Lung (tissue), 12 donors: ENCODE results near the gene B4GALT6. TPM values are rescaled to one million over a fixed set of nuclear protein-coding genes. Genes with fewer than 3 reads are reported as not detected.

ENCODE experiments used
- ATAC-seq: fragments of 200-7000 bp; cut with Tn5 transposase; one replicate; pipeline ENCODE4 v1.9.1; 2020; ENCODE audit warnings: moderate number of reproducible peaks; ENCODE audit not compliant: insufficient read depth, low FRiP score
- DNase-seq, 3 donors: peaks; one replicate each; pipeline ENCODE4 v3.0.0-alpha.2; 2013 to 2017
- H3K27ac ChIP-seq, 2 donors: one replicate each; pipeline ENCODE4 v1.5.1; 2013; ENCODE audit warnings: mild to moderate bottlenecking in 2 of 2, moderate library complexity in 2 of 2, control low read depth in 1 of 2, inconsistent platforms in 1 of 2, low read depth in 1 of 2, low read length in 1 of 2
- H3K27me3 ChIP-seq, 3 donors: one replicate each; pipeline ENCODE4 v1.5.1; 2013; ENCODE audit warnings: low read length in 2 of 3; ENCODE audit not compliant: control insufficient read depth in 3 of 3, insufficient read depth in 3 of 3
- H3K36me3 ChIP-seq, 4 donors: one replicate each; pipeline ENCODE4 v1.5.1; 2013; ENCODE audit warnings: low read length in 4 of 4, mild to moderate bottlenecking in 1 of 4, moderate library complexity in 1 of 4; ENCODE audit not compliant: control insufficient read depth in 4 of 4, insufficient read depth in 4 of 4
- H3K4me1 ChIP-seq, 5 donors: one replicate each; pipeline ENCODE4 v1.5.1; 2013; ENCODE audit warnings: low read length in 5 of 5, mild to moderate bottlenecking in 2 of 5, moderate library complexity in 1 of 5; ENCODE audit not compliant: control insufficient read depth in 5 of 5, insufficient read depth in 5 of 5
- H3K4me3 ChIP-seq: one replicate; pipeline ENCODE4 v1.5.1; 2013; ENCODE audit warnings: mild to moderate bottlenecking, control low read depth, moderate library complexity
- H3K9ac ChIP-seq, 2 donors: one replicate each; pipeline ENCODE4 v1.5.1; 2013; ENCODE audit warnings: low read length in 2 of 2, control low read depth in 1 of 2; ENCODE audit not compliant: insufficient read depth in 1 of 2
- H3K9me3 ChIP-seq, 4 donors: one replicate each; pipeline ENCODE4 v1.5.1; 2013; ENCODE audit warnings: low read length in 3 of 4, mild to moderate bottlenecking in 1 of 4, moderate library complexity in 1 of 4; ENCODE audit not compliant: control insufficient read depth in 4 of 4, insufficient read depth in 3 of 4
- WGBS, 2 donors: extraction: QIAGEN DNeasy Blood & Tissue Kit; methylation state at CpG; one replicate each; pipeline ENCODE4 v1.1.7; 2013; 5-methylcytosine and 5-hydroxymethylcytosine counted together
- polyA plus RNA-seq, 2 donors: library from polyadenylated mRNA; stranded (reverse); fragments of 200-250 nt; gene quantifications; one replicate each; pipeline ENCODE4 v1.2.1, GENCODE V29; 2013
- total RNA-seq, 2 donors: library from RNA; depleted of rRNA in 1 of 2; stranded (reverse); fragments of >200 nt in 1 of 2; gene quantifications; one replicate each; pipeline ENCODE4 v1.2.1, GENCODE V29; 2014 to 2021
- TF ChIP-seq, protein P1 (sequence below): IDR thresholded peaks from 2 replicates; pipeline ENCODE4 v1.5.1; 2012; ENCODE audit warnings: mild to moderate bottlenecking; ENCODE audit errors: control extremely low read depth, extremely low read depth
- donor health status: control.
- donor health status: control.
- donor health status: Bipolar disorder and iron deficiency.
- donor health status: healthy.
- donor health status: DM: yes; HTN: yes; CAD: no.

Gene B4GALT6
- total and polyA plus RNA-seq, 4 donors = 0.86 to 7.5 (median 3.0) TPM

DNA sequence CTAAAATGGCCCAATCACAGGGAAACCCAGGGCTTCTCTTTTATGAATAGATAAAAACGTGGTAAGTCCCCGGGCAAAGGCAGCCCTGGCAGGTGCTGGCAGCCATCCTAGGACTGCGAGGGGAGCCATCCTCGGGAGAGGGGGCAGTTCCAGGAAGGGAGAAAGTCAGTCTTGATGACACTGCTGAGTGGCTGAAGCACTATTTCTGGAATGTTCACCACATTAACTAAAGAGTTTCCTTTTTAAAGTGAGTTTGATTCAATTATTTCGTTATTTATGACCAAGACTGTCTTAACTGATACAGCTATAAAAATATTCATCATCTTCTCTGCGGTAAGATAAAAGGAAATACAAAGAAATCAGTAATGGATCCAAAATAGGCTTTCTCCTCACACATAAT is 72.3 kb downstream of the B4GALT6 start:
- H3K27me3 ChIP-seq = peaks cover 0 to 3% (median 0%) of the 10 kb centered on the region in 3 donors
- H3K4me3 ChIP-seq = no peak overlapping the region
- H3K4me1 ChIP-seq = peaks cover 0 to 6% (median 0%) of the 10 kb centered on the region in 5 donors
- peaks cover 0 to 1% (median 0%) of the 10 kb centered on the region in 4 donors for H3K9me3 ChIP-seq
- WGBS, 2 donors = 65 to 81% methylated on average over 6 of the region's 6 CpGs
- H3K36me3 ChIP-seq = no peaks in the 10 kb centered on the region
- DNase-seq (no peak), ATAC-seq (no peak)
- H3K9ac ChIP-seq = no peak overlapping the region
- H3K27ac ChIP-seq = no peak overlapping the region
- TF ChIP-seq, protein P1, sequence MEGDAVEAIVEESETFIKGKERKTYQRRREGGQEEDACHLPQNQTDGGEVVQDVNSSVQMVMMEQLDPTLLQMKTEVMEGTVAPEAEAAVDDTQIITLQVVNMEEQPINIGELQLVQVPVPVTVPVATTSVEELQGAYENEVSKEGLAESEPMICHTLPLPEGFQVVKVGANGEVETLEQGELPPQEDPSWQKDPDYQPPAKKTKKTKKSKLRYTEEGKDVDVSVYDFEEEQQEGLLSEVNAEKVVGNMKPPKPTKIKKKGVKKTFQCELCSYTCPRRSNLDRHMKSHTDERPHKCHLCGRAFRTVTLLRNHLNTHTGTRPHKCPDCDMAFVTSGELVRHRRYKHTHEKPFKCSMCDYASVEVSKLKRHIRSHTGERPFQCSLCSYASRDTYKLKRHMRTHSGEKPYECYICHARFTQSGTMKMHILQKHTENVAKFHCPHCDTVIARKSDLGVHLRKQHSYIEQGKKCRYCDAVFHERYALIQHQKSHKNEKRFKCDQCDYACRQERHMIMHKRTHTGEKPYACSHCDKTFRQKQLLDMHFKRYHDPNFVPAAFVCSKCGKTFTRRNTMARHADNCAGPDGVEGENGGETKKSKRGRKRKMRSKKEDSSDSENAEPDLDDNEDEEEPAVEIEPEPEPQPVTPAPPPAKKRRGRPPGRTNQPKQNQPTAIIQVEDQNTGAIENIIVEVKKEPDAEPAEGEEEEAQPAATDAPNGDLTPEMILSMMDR = no peak

DNA sequence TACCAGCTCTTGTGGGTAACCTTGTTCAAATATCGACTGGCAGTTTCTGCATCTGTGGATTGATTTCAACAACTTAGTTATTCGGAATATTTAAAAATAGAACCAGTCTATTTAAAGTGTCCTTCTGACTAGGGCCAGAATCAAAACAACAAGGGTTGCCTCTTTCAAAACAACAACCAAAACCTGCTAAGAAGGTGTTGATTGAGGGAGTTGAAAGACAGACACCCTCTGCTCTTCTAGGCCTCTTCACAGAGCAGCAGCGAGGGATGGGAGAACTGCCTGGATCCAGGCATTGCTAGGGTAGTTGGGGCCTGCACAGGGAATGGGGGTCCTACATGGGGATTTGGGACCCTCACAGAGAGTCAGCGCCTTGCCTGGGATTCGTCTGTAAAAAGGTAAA is 72.9 kb downstream of the B4GALT6 start:
- ATAC-seq (no peak), DNase-seq (no peak)
- Histone ChIP-seq H3K27ac (no peak overlapping the region), H3K9ac (no peak overlapping the region), H3K36me3 (no peaks in the 10 kb centered on the region), H3K27me3 (peaks cover 0 to 3% (median 0%) of the 10 kb centered on the region in 3 donors), H3K9me3 (peaks cover 0 to 1% (median 0%) of the 10 kb centered on the region in 4 donors), H3K4me3 (no peak overlapping the region), H3K4me1 (peaks cover 0 to 6% (median 0%) of the 10 kb centered on the region in 5 donors)
- 91 to 92% methylated on average over 5 of the region's 5 CpGs for WGBS, 2 donors
- TF ChIP-seq, protein P1 = no peak

DNA sequence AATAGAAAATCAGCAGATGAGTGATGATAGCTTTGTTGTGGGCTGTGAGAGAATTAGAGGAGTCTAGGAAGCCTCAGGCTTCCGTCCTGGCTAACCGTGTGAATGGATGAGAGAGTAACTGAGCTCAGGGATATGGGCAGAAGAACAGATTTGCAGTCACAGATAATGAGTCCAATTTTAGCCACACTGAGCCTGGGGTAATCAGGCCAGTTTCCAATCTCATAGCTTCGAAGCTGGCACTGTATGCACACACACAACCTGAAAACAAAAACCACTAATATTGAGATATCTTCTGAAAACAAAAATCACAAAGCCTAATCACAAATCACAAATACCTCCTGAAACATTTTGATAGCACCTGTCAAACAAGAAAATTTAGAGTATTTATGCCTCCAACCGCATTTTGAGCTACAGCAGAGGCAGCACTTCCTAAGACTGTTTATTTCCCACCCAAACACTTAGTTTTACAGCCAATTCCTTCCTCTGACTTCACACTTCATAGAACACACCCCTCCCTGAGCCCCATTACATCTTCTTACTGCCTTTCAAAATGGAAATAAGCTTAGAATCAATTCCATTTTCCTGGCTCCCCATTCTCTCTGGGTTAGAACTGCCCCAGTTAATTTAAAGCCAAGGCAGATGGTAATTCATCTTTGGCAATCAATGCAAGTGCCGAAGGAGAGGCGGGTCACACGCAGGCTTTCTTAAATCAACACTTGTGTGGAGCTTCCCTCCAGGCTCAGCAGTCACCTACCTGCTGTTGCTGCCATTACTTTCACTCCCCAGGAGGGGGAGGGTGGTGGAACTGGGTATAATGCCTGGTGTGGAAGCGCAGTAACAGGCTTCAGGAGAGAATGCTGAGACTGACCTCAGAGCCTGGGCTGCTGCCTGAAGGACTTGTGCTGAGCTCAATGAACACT is 73.8 kb downstream of the B4GALT6 start:
- H3K9me3 ChIP-seq = peaks cover 0 to 1% (median 0%) of the 10 kb centered on the region in 4 donors
- peaks cover 0 to 3% (median 0%) of the 10 kb centered on the region in 3 donors for H3K27me3 ChIP-seq
- 50 to 59% methylated on average over 8 of the region's 8 CpGs for WGBS, 2 donors
- peaks cover 0 to 6% (median 0%) of the 10 kb centered on the region in 5 donors for H3K4me1 ChIP-seq
- no peak overlapping the region for H3K4me3 ChIP-seq
- no peaks in the 10 kb centered on the region for H3K36me3 ChIP-seq
- no peak overlapping the region for H3K27ac ChIP-seq
- no peak for ATAC-seq
- DNase-seq = peak in 2 of 3 donors; percentile 15 to 18
- TF ChIP-seq, protein P1 = no peak
- no peak overlapping the region for H3K9ac ChIP-seq
